GM08714 (cell line): ENCODE data around the gene NIPBL.
A peak's percentile ranks its signal among the peaks of the same experiment; 100 is the strongest.

Experiments
- H3K4me3 ChIP-seq: fragments of 200-500 bp; sonication (Bioruptor generic); 2 replicates; pipeline ENCODE4 v1.5.1; 2014; ENCODE audit warnings: mild to moderate bottlenecking, low read length, inconsistent platforms
- ZNF274 ChIP-seq: IDR thresholded peaks from 2 replicates; pipeline ENCODE4 v1.6.1; 2012; ENCODE audit warnings: mild to moderate bottlenecking, low read depth, low read length

NIPBL gene

GRCh38 chr5:36875051-36875789, 1.3 kb upstream of the NIPBL start:
- TF ChIP-seq ZNF274, result no peak
- peak overlapping the region; percentile 76 for H3K4me3 ChIP-seq

DNA sequence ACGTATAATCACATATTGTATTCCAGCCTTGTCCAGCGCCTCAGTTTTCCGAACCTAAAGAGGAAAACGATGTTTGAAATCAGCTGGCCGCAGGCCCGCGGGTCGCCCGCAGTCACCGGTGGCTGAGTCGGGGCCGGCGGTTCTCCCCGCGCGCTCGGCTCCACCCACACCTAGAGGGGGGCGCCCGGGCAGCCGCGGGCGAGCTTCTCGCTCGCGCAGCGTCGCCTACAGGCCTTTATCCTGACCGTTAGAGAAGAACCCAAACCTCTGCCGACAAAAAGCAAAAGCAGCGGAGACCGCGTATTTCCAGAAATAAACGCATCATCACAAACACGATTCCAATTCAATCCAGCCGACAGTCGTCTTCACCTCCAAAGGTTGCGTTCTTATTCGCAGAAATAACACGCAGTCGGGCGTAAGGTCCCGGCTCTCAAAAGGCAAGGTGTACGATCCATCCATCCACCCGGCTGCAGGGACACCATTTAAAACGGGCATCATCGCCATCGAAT, 725 bp upstream of the NIPBL start:
- H3K4me3 ChIP-seq, result peak overlapping the region; percentile 76
- TF ChIP-seq ZNF274, result no peak

GRCh38 chr5:36876965-36877666, 547 bp downstream of the NIPBL start:
- no peak for TF ChIP-seq ZNF274
- H3K4me3 ChIP-seq, result peak overlapping the region; percentile 100

- TF ChIP-seq ZNF274, result no peak
- H3K4me3 ChIP-seq, result peak overlapping the region; percentile 100
Observed at GRCh38 chr5:36877667-36878391, 1.3 kb downstream of the NIPBL start.

DNA sequence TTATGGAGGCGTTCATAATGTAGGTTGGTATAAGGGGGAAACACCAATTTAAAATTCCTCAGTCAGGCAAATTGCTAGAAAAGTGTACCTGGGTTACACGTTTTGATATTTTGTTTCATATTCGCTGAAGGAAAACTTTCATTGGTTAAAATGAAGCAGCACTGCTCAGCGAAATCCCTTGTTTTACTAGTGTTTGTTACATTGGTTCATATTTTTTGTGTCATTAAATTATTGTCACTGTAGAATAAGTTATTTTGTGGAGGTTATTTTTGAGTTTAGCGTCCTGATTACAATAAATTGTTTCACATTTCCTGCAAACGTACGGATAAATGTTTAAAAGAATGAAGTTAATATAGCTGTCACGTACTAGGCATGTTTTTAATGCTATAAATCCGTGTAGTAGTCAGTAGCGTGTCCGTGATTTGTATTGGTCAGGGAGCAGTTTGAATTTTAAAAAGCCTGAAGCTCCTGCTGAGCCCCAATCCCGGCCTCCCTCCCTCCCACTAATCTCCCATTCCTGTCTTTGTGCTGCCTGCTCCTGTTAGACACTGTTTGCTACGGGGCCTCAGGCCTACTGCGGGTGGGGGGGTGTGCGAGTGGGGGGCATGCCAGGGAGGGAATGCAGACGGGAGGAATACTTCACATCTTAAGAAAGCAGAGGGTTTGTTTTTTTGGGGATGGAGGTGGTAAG, 2.0 kb downstream of the NIPBL start:
- H3K4me3 ChIP-seq, result peak overlapping the region; percentile 100
- no peak for TF ChIP-seq ZNF274

- no peak for TF ChIP-seq ZNF274
- H3K4me3 ChIP-seq, result peak overlapping the region; percentile 100; the same call in 1 of the 2 replicates
Observed at GRCh38 chr5:36879274-36880033, 2.9 kb downstream of the NIPBL start.

- TF ChIP-seq ZNF274, result no peak
- H3K4me3 ChIP-seq, result peak overlapping the region; percentile 25; the same call in 1 of the 2 replicates
Observed at GRCh38 chr5:36880761-36881160, 4.2 kb downstream of the NIPBL start.

DNA sequence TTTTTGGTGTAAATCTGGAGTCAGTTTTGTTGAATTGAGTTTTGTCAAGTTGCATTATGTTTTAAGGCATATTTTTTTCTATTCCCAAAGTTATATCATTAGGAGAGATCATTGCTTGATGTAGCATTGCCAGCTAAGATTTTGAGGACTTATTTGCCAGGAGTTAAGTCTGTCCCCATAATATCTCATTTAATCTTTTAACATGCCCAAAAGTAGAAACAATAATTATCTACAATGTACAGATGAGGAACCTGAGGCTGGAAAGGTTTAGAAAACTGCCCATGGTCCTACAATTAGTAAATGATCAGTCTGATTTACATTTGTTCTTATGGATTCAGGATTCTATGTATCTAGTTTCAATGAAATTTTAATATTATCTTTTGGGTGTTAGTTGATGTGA, 4.7 kb downstream of the NIPBL start:
- no peak for TF ChIP-seq ZNF274
- H3K4me3 ChIP-seq, result no peak overlapping the region; the same call in 1 of the 2 replicates

- no peak for TF ChIP-seq ZNF274
- H3K4me3 ChIP-seq, result no peak overlapping the region
Observed at GRCh38 chr5:36881807-36882206, 5.2 kb downstream of the NIPBL start.

DNA sequence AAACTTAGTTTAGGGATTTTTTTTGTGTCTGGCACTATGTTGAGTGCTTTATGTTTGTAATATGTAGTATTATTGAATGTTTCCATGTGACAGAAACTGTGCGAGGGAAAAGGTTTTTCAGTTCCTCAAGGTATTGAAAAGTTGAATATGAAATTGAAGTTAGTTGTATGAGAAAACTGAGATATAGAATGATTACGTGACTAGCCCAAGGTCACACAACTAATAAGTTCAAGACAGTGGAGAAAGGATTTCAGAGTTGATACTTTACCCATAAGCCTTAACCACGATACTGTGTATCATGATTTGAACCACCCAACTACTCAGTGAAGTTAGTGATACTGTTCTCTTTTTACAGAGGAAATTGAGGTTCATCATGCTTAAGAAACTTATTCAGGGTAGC, 5.7 kb downstream of the NIPBL start:
- TF ChIP-seq ZNF274, result no peak
- no peak overlapping the region for H3K4me3 ChIP-seq

- TF ChIP-seq ZNF274, result no peak
Observed at GRCh38 chr5:36883894-36884462, 7.4 kb downstream of the NIPBL start.

GRCh38 chr5:36885149-36885548, 8.6 kb downstream of the NIPBL start:
- no peak for TF ChIP-seq ZNF274
- no peak overlapping the region for H3K4me3 ChIP-seq

More at GRCh38 chr5:36883894-36884462, 7.4 kb downstream of the NIPBL start:
- H3K4me3 ChIP-seq, result no peak overlapping the region; the same call in 1 of the 2 replicates
